K562 (cell line): Measurements from ENCODE around the gene NDRG4. TPM values are rescaled to one million over a fixed set of nuclear protein-coding genes. Genes with fewer than 3 reads are reported as not detected.

Experiments
- CHCHD3 ChIP-seq: fragments of 250-450 bp; sonication (Bioruptor Pico); IDR thresholded peaks from 2 replicates; pipeline ENCODE4 v2.1.2; 2022; ENCODE audit warnings: mild to moderate bottlenecking
- CREBBP ChIP-seq: IDR thresholded peaks from one replicate; pipeline ENCODE4 v1.6.1; 2012; ENCODE audit warnings: low read depth, mild to moderate bottlenecking, control low read depth, inconsistent platforms, low read length
- EHMT2 ChIP-seq: fragments of 450-650 bp; IDR thresholded peaks from 2 replicates; pipeline ENCODE4 v1.6.1; 2018; ENCODE audit warnings: antibody characterized with exemption
- ELK3 ChIP-seq: fragments of 450-650 bp; formaldehyde crosslinking; IDR thresholded peaks from 2 replicates; pipeline ENCODE4 v1.4.0; 2020; ENCODE audit warnings: mild to moderate bottlenecking
- FOXA3 ChIP-seq, 2 experiments: fragments of 450-650 bp in 1 of 2; sonication (generic) in 1 of 2; formaldehyde crosslinking; IDR thresholded peaks in 1 of 2; conservative IDR thresholded peaks in 1 of 2; 2 replicates each; pipeline versions ENCODE4 v1.4.0 to v1.8.0; 2020 to 2022; ENCODE audit warnings: mild to moderate bottlenecking in 2 of 2, missing genetic modification reagents in 1 of 2
- HEY1 ChIP-seq: fragments of 250-450 bp; sonication (Bioruptor Pico); IDR thresholded peaks from 2 replicates; pipeline ENCODE4 v1.5.0; 2020; ENCODE audit warnings: mild to moderate bottlenecking, moderate library complexity, borderline replicate concordance
- MCM2 ChIP-seq: fragments of 450-650 bp; IDR thresholded peaks from 2 replicates; pipeline ENCODE4 v1.6.1; 2017; ENCODE audit warnings: low read depth, mild to moderate bottlenecking
- PURB ChIP-seq: sonication (generic); formaldehyde crosslinking; IDR thresholded peaks from 2 replicates; pipeline ENCODE4 v1.9.0; 2021; ENCODE audit warnings: low read depth, mild to moderate bottlenecking, missing genetic modification reagents
- RBFOX2 ChIP-seq: fragments of 200-400 bp; formaldehyde crosslinking; IDR thresholded peaks from 2 replicates; pipeline ENCODE4 v1.6.1; 2017; ENCODE audit warnings: low read depth, mild to moderate bottlenecking, low read length, moderate library complexity
- RUNX1 ChIP-seq: sonication (generic); IDR thresholded peaks from 2 replicates; pipeline ENCODE4 v1.6.1; 2016; ENCODE audit warnings: antibody characterized with exemption, low read depth
- SRF ChIP-seq, 2 experiments: fragments of 250-450, 450-650 bp in 1 of 2; sonication (Bioruptor Pico) in 1 of 2; sonication (generic) in 1 of 2; formaldehyde crosslinking; IDR thresholded peaks; 2 replicates each; pipeline versions ENCODE4 v1.5.0 to v1.5.1; 2020 to 2022; ENCODE audit warnings: mild to moderate bottlenecking in 1 of 2, missing genetic modification reagents in 1 of 2
- SRSF3 ChIP-seq: fragments of 200-400 bp; formaldehyde crosslinking; IDR thresholded peaks from 2 replicates; pipeline ENCODE4 v1.6.1; 2016; ENCODE audit warnings: mild to moderate bottlenecking, low read length, moderate library complexity; ENCODE audit not compliant: insufficient read depth
- TAF15 ChIP-seq: fragments of 200-400 bp; formaldehyde crosslinking; IDR thresholded peaks from 2 replicates; pipeline ENCODE4 v1.6.1; 2017; ENCODE audit warnings: mild to moderate bottlenecking, low read depth, low read length, moderate library complexity
- TEAD4 ChIP-seq, 2 experiments: sonication (generic) in 1 of 2; formaldehyde crosslinking in 1 of 2; IDR thresholded peaks; 2 replicates each; pipeline versions ENCODE4 v1.6.1 to v1.8.0; 2012 to 2022; ENCODE audit warnings: borderline replicate concordance in 1 of 2, inconsistent platforms in 1 of 2, low read length in 1 of 2, mild to moderate bottlenecking in 1 of 2, missing genetic modification reagents in 1 of 2
- YY1 ChIP-seq, 3 experiments: IDR thresholded peaks; 2 replicates each; pipeline ENCODE4 v1.6.1; 2011; ENCODE audit warnings: low read length in 2 of 3, mild to moderate bottlenecking in 2 of 3, moderate library complexity in 2 of 3, borderline replicate concordance in 1 of 3, control low read depth in 1 of 3, low read depth in 1 of 3; ENCODE audit not compliant: insufficient read depth in 3 of 3, insufficient replicate concordance in 2 of 3, control insufficient read depth in 1 of 3, insufficient read length in 1 of 3; ENCODE audit errors: extremely low read depth in 1 of 3
- ZNF175 ChIP-seq: fragments of 200-800 bp; sonication (Bioruptor generic); IDR thresholded peaks from 2 replicates; pipeline ENCODE4 v1.6.1; 2016; ENCODE audit warnings: low read depth, mild to moderate bottlenecking, missing genetic modification characterization, missing compliant biosample characterization
- ZNF311 ChIP-seq: fragments of 250-450 bp; sonication (Bioruptor Pico); IDR thresholded peaks from 2 replicates; pipeline ENCODE4 v1.4.0; 2020; ENCODE audit warnings: mild to moderate bottlenecking, moderate library complexity
- polyA plus RNA-seq, 8 experiments: library from polyadenylated mRNA; depleted of rRNA in 4 of 8; stranded (reverse) in 5 of 8; unstranded in 3 of 8; fragments of >200 nt; fragmentation: Nextera tagmentation in 2 of 8; fragmentation: Illumina TruSeq in 1 of 8; extraction: Ambion mirVana in 2 of 8; extraction: Trizol in 1 of 8; gene quantifications; 2 replicates each; pipeline versions ENCODE4 v1.2.1 to v1.2.3, GENCODE V29; 2011 to 2014; ENCODE audit warnings: inconsistent platforms in 1 of 8, missing spikeins in 1 of 8
- total RNA-seq, 7 experiments: library from RNA; depleted of rRNA in 6 of 7; stranded (reverse); fragments of >200 nt in 6 of 7; fragmentation: Illumina TruSeq in 2 of 7; extraction: Trizol in 2 of 7; gene quantifications; 2 replicates each; pipeline versions ENCODE4 v1.2.1 to v1.2.3, GENCODE V29; 2011 to 2021; ENCODE audit warnings: low replicate concordance in 1 of 7
- TF ChIP-seq, protein P1 (sequence below): fragments of 250-450 bp; sonication (Bioruptor Pico); IDR thresholded peaks from 2 replicates; pipeline ENCODE4 v1.9.0; 2021; ENCODE audit warnings: mild to moderate bottlenecking, inconsistent platforms
- TF ChIP-seq, protein P2 (sequence below): fragments of 450-650 bp; IDR thresholded peaks from 2 replicates; pipeline ENCODE4 v1.6.1; 2016; ENCODE audit warnings: mild to moderate bottlenecking
- TF ChIP-seq, protein P3 (sequence below): fragments of 250-450 bp; sonication (Bioruptor Pico); IDR thresholded peaks from 2 replicates; pipeline ENCODE4 v1.6.1; 2021; ENCODE audit warnings: mild to moderate bottlenecking

Gene NDRG4
- total and polyA plus RNA-seq, 9 of the 15 experiments (the other 6 are each of a cell fraction or from before 2014, with no cell fraction given): 0.06 to 0.95 (median 0.28) TPM

DNA sequence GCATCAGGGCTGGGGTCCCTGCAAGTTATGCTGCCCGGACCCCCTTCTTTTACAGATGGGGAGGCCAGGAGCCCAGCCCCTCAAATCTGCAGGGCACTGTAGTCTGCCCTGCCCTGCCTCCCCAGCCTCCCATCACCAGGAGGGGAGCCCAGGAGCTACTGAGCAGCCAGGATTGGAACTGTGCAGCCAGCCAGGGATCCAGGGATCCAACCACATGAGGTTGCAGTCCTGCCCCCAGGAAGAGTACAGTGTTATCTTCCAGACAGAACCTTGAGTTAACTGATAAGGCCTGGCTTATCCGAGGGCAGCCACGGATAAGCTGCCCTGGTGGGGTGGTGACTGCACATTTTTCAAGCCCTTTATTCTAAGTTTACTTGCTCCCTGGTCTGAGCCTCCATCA, 11.4 kb upstream of the NDRG4 start (continued):
- TF ChIP-seq ZNF175 (no peak), YY1 (IDR thresholded peaks at IDR 0.05; ENCODE audit: borderline replicate concordance in 1 of 3, control insufficient read depth in 1 of 3, extremely low read depth in 1 of 3, insufficient read depth in 3 of 3, insufficient read length in 1 of 3, insufficient replicate concordance in 2 of 3, low read depth in 1 of 3, low read length in 2 of 3) (no peak), RUNX1 (no peak), FOXA3 (CRISPR knock-in tag; conservative IDR thresholded peaks at IDR 0.05 in 1 of 2, IDR thresholded peaks at IDR 0.05 in 1 of 2) (no peak), SRF (CRISPR knock-in tag; IDR thresholded peaks at IDR 0.05) (no peak), EHMT2 (no peak), PURB (no peak), CHCHD3 (CRISPR knock-in tag) (no peak), HEY1 (no peak), TEAD4 (IDR thresholded peaks at IDR 0.05; ENCODE audit: low read length) (peak; percentile 52; the same call in 1 of the 2 replicates), TEAD4 (CRISPR knock-in tag; IDR thresholded peaks at IDR 0.05; ENCODE audit: borderline replicate concordance) (no peak), TAF15 (no peak), ELK3 (no peak), CREBBP (no peak), MCM2 (no peak), SRSF3 (no peak), ZNF311 (CRISPR knock-in tag) (no peak), RBFOX2 (no peak)
- TF ChIP-seq, protein P1, sequence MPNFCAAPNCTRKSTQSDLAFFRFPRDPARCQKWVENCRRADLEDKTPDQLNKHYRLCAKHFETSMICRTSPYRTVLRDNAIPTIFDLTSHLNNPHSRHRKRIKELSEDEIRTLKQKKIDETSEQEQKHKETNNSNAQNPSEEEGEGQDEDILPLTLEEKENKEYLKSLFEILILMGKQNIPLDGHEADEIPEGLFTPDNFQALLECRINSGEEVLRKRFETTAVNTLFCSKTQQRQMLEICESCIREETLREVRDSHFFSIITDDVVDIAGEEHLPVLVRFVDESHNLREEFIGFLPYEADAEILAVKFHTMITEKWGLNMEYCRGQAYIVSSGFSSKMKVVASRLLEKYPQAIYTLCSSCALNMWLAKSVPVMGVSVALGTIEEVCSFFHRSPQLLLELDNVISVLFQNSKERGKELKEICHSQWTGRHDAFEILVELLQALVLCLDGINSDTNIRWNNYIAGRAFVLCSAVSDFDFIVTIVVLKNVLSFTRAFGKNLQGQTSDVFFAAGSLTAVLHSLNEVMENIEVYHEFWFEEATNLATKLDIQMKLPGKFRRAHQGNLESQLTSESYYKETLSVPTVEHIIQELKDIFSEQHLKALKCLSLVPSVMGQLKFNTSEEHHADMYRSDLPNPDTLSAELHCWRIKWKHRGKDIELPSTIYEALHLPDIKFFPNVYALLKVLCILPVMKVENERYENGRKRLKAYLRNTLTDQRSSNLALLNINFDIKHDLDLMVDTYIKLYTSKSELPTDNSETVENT (CRISPR knock-in tag): no peak
- TF ChIP-seq, protein P2, sequence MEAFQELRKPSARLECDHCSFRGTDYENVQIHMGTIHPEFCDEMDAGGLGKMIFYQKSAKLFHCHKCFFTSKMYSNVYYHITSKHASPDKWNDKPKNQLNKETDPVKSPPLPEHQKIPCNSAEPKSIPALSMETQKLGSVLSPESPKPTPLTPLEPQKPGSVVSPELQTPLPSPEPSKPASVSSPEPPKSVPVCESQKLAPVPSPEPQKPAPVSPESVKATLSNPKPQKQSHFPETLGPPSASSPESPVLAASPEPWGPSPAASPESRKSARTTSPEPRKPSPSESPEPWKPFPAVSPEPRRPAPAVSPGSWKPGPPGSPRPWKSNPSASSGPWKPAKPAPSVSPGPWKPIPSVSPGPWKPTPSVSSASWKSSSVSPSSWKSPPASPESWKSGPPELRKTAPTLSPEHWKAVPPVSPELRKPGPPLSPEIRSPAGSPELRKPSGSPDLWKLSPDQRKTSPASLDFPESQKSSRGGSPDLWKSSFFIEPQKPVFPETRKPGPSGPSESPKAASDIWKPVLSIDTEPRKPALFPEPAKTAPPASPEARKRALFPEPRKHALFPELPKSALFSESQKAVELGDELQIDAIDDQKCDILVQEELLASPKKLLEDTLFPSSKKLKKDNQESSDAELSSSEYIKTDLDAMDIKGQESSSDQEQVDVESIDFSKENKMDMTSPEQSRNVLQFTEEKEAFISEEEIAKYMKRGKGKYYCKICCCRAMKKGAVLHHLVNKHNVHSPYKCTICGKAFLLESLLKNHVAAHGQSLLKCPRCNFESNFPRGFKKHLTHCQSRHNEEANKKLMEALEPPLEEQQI: no peak
- TF ChIP-seq, protein P3, sequence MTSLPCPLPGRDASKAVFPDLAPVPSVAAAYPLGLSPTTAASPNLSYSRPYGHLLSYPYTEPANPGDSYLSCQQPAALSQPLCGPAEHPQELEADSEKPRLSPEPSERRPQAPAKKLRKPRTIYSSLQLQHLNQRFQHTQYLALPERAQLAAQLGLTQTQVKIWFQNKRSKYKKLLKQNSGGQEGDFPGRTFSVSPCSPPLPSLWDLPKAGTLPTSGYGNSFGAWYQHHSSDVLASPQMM (CRISPR knock-in tag): no peak
